HEK293T (cell line): ENCODE data around the gene GALNT13.

Source experiments
- ARNT ChIP-seq: fragments of 450-650 bp; IDR thresholded peaks from 2 replicates; pipeline ENCODE4 v1.6.1; 2017; ENCODE audit warnings: mild to moderate bottlenecking
- BHLHE40 ChIP-seq: fragments of 450-650 bp; IDR thresholded peaks from 2 replicates; pipeline ENCODE4 v1.6.1; 2016; ENCODE audit warnings: mild to moderate bottlenecking, moderate library complexity, borderline replicate concordance
- ELF4 ChIP-seq: fragments of 450-650 bp; IDR thresholded peaks from 2 replicates; pipeline ENCODE4 v1.6.1; 2017; ENCODE audit warnings: antibody characterized with exemption
- FOXA1 ChIP-seq: fragments of 450-650 bp; IDR thresholded peaks from 2 replicates; pipeline ENCODE4 v1.6.1; 2016; ENCODE audit warnings: mild to moderate bottlenecking
- FOXK2 ChIP-seq: fragments of 450-650 bp; IDR thresholded peaks from 2 replicates; pipeline ENCODE4 v1.6.1; 2016; ENCODE audit warnings: mild to moderate bottlenecking
- FOXM1 ChIP-seq: fragments of 450-650 bp; IDR thresholded peaks from 2 replicates; pipeline ENCODE4 v1.6.1; 2017; ENCODE audit warnings: mild to moderate bottlenecking, borderline replicate concordance
- HDGF ChIP-seq: fragments of 450-650 bp; IDR thresholded peaks from 2 replicates; pipeline ENCODE4 v1.6.1; 2017; ENCODE audit warnings: antibody characterized with exemption, borderline replicate concordance
- LEF1 ChIP-seq: fragments of 450-650 bp; IDR thresholded peaks from 2 replicates; pipeline ENCODE4 v1.6.1; 2017; ENCODE audit warnings: mild to moderate bottlenecking, borderline replicate concordance
- NFRKB ChIP-seq: fragments of 450-650 bp; IDR thresholded peaks from 2 replicates; pipeline ENCODE4 v1.6.1; 2016; ENCODE audit warnings: mild to moderate bottlenecking, moderate library complexity
- SP1 ChIP-seq: fragments of 450-650 bp; IDR thresholded peaks from 2 replicates; pipeline ENCODE4 v1.6.1; 2017
- SUZ12 ChIP-seq: fragments of 450-650 bp; IDR thresholded peaks from 2 replicates; pipeline ENCODE4 v1.6.1; 2016; ENCODE audit warnings: mild to moderate bottlenecking
- TARDBP ChIP-seq: fragments of 450-650 bp; IDR thresholded peaks from 2 replicates; pipeline ENCODE4 v1.6.1; 2016
- ZNF384 ChIP-seq: fragments of 450-650 bp; IDR thresholded peaks from 2 replicates; pipeline ENCODE4 v1.6.1; 2016
- TF ChIP-seq, protein P1 (sequence below): fragments of 450-650 bp; IDR thresholded peaks from 2 replicates; pipeline ENCODE4 v1.6.1; 2016

DNA sequence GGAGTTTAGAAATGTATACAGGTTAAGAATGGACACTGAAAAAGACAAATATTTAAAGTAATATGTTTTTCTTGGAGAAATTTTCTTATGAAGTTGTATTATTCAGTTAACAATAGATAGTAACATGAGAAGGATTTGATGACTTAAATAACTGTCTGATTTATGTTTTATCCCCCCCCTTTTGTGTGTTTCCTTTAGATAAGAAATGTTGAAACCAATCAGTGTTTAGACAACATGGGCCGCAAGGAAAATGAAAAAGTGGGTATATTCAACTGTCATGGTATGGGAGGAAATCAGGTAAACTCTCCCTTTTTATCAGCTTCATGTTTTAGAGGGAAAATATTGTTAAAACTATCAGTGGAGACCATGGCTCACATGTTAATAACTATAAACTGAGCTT, 537.1 kb downstream of the GALNT13 start:
- TF ChIP-seq FOXK2, result no peak
- TF ChIP-seq, protein P1, sequence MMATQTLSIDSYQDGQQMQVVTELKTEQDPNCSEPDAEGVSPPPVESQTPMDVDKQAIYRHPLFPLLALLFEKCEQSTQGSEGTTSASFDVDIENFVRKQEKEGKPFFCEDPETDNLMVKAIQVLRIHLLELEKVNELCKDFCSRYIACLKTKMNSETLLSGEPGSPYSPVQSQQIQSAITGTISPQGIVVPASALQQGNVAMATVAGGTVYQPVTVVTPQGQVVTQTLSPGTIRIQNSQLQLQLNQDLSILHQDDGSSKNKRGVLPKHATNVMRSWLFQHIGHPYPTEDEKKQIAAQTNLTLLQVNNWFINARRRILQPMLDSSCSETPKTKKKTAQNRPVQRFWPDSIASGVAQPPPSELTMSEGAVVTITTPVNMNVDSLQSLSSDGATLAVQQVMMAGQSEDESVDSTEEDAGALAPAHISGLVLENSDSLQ, result no peak
- no peak for TF ChIP-seq FOXM1
- TF ChIP-seq HDGF, result no peak
- no peak for TF ChIP-seq NFRKB
- TF ChIP-seq SUZ12, result no peak
- TF ChIP-seq BHLHE40, result no peak
- no peak for TF ChIP-seq TARDBP
- no peak for TF ChIP-seq SP1
- no peak for TF ChIP-seq ZNF384
- no peak for TF ChIP-seq LEF1
- no peak for TF ChIP-seq FOXA1
- TF ChIP-seq ELF4, result no peak
- no peak for TF ChIP-seq ARNT
